HG02973 (cell line): ENCODE measurements around the gene SLBP.
"Not testable (repeated sequence)": the region's sequence is repeated elsewhere in the genome, so short reads cannot be mapped to it uniquely, and the experiment has no call there.

Experiments
- ATAC-seq: cut with Tn5 transposase; IDR thresholded peaks from one replicate; pipeline ENCODE4 v1.9.1; 2021; ENCODE audit warnings: moderate library complexity; ENCODE audit not compliant: unreplicated experiment

The SLBP gene

GRCh38 chr4:1714303-1715001, 2.3 kb upstream of the SLBP start:
- ATAC-seq, result no peak

- ATAC-seq, result no peak
Observed at GRCh38 chr4:1713003-1713851, 1.1 kb upstream of the SLBP start.

- peak; percentile 16 for ATAC-seq
Observed at GRCh38 chr4:1711571-1712215, 426 bp downstream of the SLBP start.

- no peak for ATAC-seq
Observed at GRCh38 chr4:1711055-1711570, 1.0 kb downstream of the SLBP start.

- ATAC-seq, result no peak
Observed at GRCh38 chr4:1708581-1708980, 3.5 kb downstream of the SLBP start.

GRCh38 chr4:1706358-1706757, 5.8 kb downstream of the SLBP start:
- no peak for ATAC-seq

- no peak for ATAC-seq
Observed at GRCh38 chr4:1705732-1706131, 6.4 kb downstream of the SLBP start.

GRCh38 chr4:1703867-1704266, 8.3 kb downstream of the SLBP start:
- ATAC-seq, result no peak

- ATAC-seq, result not testable (repeated sequence)
Observed at GRCh38 chr4:1701671-1702070, 10.4 kb downstream of the SLBP start.

- ATAC-seq, result no peak
Observed at GRCh38 chr4:1695913-1696312, 16.2 kb downstream of the SLBP start.

- ATAC-seq, result no peak
Observed at GRCh38 chr4:1693131-1693896, 18.8 kb downstream of the SLBP start.

GRCh38 chr4:1691737-1692373, 20.3 kb downstream of the SLBP start:
- no peak for ATAC-seq

- no peak for ATAC-seq
Observed at GRCh38 chr4:1690698-1691097, 21.4 kb downstream of the SLBP start.

GRCh38 chr4:1686440-1687036, 25.6 kb downstream of the SLBP start:
- no peak for ATAC-seq

GRCh38 chr4:1685235-1686150, 26.6 kb downstream of the SLBP start:
- no peak for ATAC-seq

GRCh38 chr4:1684506-1685234, 27.4 kb downstream of the SLBP start:
- peak; percentile 3 for ATAC-seq

GRCh38 chr4:1683736-1684505, 28.2 kb downstream of the SLBP start, which contains the start of gene FAM53A:
FAM53A (minus strand) TSS chr4:1684313; CDS start chr4:1668741, 15,572 bp downstream.
- peak; percentile 84 for ATAC-seq
